BE2C (cell line): ENCODE data around the gene TMEM11.
A peak's percentile ranks its signal among the peaks of the same experiment; 100 is the strongest.

Experiments used
- DNase-seq: peaks from one replicate; pipeline ENCODE4 v3.0.0-alpha.2; 2020
- H3K27me3 ChIP-seq: fragments of 250-450 bp; sonication (Bioruptor Pico); 2 replicates; pipeline ENCODE4 v1.5.1; 2020; ENCODE audit warnings: mild to moderate bottlenecking
- H3K36me3 ChIP-seq: fragments of 250-450 bp; sonication (Bioruptor Pico); 2 replicates; pipeline ENCODE4 v1.5.1; 2020; ENCODE audit warnings: mild to moderate bottlenecking
- H3K4me1 ChIP-seq: fragments of 250-450 bp; sonication (Bioruptor Pico); 2 replicates; pipeline ENCODE4 v1.5.1; 2020
- H3K4me3 ChIP-seq: 2 replicates; pipeline ENCODE4 v1.5.1; 2011; ENCODE audit warnings: low read depth, low read length
- H3K9me3 ChIP-seq: fragments of 250-450 bp; sonication (Bioruptor Pico); 2 replicates; pipeline ENCODE4 v1.5.1; 2020
- TF ChIP-seq, protein P1 (sequence below): IDR thresholded peaks from 2 replicates; pipeline ENCODE4 v1.5.1; 2012; ENCODE audit warnings: mild to moderate bottlenecking, low read depth, low read length

Gene TMEM11

DNA sequence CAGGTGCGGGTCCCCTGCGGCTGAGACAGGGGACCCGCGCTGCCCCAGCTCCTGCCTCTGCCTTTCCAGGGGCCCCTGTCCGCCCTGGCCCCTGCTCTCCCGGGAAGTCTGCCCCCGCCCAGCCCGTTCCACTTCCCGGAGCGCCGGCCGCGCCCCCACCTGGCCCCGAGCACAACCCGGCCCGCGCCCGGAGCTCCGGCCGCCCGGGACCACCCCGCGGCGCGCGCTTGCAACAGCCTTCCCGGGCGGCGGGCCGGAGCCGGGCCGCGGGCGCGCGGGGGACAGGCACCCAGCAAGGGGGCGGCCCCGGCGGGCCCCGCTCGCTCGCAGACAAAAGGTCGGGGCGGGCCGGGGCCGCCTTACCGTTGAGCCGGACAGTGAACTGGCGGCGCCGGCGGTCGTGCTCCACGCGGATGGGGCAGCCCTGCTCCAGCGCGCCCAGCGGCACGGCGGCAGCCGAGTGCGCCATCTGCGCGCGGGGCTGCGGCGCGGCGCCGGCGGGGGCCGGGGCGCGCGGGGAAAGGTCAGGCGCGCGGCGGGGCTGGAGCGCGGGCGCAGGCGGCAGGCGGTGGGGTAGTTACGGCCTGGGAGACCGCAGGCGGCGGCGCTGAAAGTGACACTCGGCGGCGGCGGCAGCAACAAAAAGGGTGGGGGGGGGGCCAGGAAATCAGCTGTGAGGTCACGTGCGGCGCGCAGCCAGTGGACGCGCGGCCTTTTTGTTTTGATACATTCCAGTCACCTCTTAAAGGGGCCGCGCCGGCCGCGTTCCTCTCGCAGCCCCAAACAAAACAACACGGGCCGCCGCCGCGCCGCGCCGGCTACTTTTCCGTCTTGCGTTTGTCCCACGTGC is 39.1 kb upstream of the TMEM11 start, which contains the start of gene NATD1:
Gene NATD1 (minus strand): TSS at position 615 of the 850 bp plus-strand sequence. CDS start 146 bp downstream, at position 469.
- Histone ChIP-seq H3K27me3 (no peaks in the 10 kb centered on the region), H3K4me1 (no peaks in the 10 kb centered on the region), H3K36me3 (no peaks in the 10 kb centered on the region), H3K4me3 (peak within 1 kb of the TSS; percentile 51), H3K9me3 (no peaks in the 10 kb centered on the region)
- TF ChIP-seq, protein P1, sequence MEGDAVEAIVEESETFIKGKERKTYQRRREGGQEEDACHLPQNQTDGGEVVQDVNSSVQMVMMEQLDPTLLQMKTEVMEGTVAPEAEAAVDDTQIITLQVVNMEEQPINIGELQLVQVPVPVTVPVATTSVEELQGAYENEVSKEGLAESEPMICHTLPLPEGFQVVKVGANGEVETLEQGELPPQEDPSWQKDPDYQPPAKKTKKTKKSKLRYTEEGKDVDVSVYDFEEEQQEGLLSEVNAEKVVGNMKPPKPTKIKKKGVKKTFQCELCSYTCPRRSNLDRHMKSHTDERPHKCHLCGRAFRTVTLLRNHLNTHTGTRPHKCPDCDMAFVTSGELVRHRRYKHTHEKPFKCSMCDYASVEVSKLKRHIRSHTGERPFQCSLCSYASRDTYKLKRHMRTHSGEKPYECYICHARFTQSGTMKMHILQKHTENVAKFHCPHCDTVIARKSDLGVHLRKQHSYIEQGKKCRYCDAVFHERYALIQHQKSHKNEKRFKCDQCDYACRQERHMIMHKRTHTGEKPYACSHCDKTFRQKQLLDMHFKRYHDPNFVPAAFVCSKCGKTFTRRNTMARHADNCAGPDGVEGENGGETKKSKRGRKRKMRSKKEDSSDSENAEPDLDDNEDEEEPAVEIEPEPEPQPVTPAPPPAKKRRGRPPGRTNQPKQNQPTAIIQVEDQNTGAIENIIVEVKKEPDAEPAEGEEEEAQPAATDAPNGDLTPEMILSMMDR = no peak
- DNase-seq = peak; percentile 67

- H3K4me1 ChIP-seq = no peaks in the 10 kb centered on the region
- no peaks in the 10 kb centered on the region for H3K9me3 ChIP-seq
- DNase-seq = no peak
- TF ChIP-seq, protein P1 = no peak
- no peaks in the 10 kb centered on the region for H3K36me3 ChIP-seq
- H3K4me3 ChIP-seq = 0 out of 2 replicates have a peak overlapping the region, but pooled peaks have one; percentile 11
- no peaks in the 10 kb centered on the region for H3K27me3 ChIP-seq
These were observed 38.4 kb upstream of the TMEM11 start for GRCh38 chr17:21252289-21252795.

DNA sequence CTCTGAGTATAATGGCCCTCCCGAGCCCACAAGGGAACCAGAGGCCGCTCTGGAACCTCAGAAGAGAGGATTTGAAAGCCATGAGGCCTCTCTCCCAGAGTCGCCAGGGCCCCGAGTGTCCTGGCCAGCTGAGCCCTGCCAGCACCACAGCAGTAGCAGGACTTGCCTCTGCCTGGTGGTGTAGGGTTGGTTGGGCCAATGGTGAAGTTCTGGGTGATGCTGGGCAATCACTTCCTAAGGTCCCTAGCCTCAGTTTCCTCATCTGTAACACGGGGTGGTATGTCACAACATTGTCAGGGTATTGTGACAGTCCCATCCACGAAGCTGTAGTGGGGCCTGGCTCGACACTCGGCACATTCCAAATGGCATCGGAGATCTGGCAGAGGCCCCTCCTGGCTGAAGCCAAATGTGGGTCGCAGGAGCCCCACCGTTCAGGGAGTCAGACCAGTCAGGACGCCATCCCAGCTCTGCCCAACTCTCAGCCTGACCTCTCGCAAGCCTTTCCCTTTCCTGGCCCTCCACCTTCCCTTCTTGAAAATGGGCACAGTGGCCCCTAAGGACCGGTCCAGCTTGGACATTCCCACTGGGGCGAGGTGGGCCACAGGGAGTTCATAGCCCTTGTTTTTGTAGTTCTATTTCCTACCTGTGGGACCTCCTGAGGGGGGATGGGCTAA is 37.5 kb upstream of the TMEM11 start:
- DNase-seq = no peak
- H3K4me3 ChIP-seq = no peak overlapping the region
- TF ChIP-seq, protein P1 = no peak
- no peaks in the 10 kb centered on the region for H3K36me3 ChIP-seq
- no peaks in the 10 kb centered on the region for H3K4me1 ChIP-seq
- H3K9me3 ChIP-seq = no peaks in the 10 kb centered on the region
- H3K27me3 ChIP-seq = no peaks in the 10 kb centered on the region

GRCh38 chr17:21250854-21251253 is 36.9 kb upstream of the TMEM11 start:
- Histone ChIP-seq H3K27me3 (no peaks in the 10 kb centered on the region), H3K4me3 (no peak overlapping the region), H3K4me1 (no peaks in the 10 kb centered on the region), H3K36me3 (no peaks in the 10 kb centered on the region), H3K9me3 (no peaks in the 10 kb centered on the region)
- no peak for DNase-seq
- TF ChIP-seq, protein P1 = no peak

GRCh38 chr17:21249920-21250703 is 36.2 kb upstream of the TMEM11 start:
- Histone ChIP-seq H3K27me3 (no peaks in the 10 kb centered on the region), H3K36me3 (no peaks in the 10 kb centered on the region), H3K4me3 (no peak overlapping the region), H3K9me3 (no peaks in the 10 kb centered on the region), H3K4me1 (no peaks in the 10 kb centered on the region)
- no peak for DNase-seq
- TF ChIP-seq, protein P1 = no peak
